Naive thymus-derived CD4-positive, alpha-beta T cell (primary cell): ENCODE data around the gene OR1C1. TPM values are rescaled to one million over a fixed set of nuclear protein-coding genes. Genes with fewer than 3 reads are reported as not detected.
"Not testable (repeated sequence)": the region's sequence is repeated elsewhere in the genome, so short reads cannot be mapped to it uniquely, and the experiment has no call there.

ENCODE experiments used
- ATAC-seq: fragments of 150-1000 bp; cut with Tn5 transposase; 2 replicates; pipeline ENCODE4 v1.10.0; 2021; ENCODE audit warnings: mild to moderate bottlenecking, moderate library complexity
- CTCF ChIA-PET: fragments of 350-600 bp; sonication (Branson Sonifier 250); formaldehyde crosslinking; loops from one replicate; lab custom pipeline; 2021; ENCODE audit warnings: antibody characterized with exemption; lab: Charles Lee
- POLR2A ChIA-PET: fragments of 350-600 bp; sonication (Branson Sonifier 250); formaldehyde crosslinking; loops from one replicate; lab custom pipeline; 2021; ENCODE audit warnings: antibody characterized with exemption, inconsistent platforms; lab: Charles Lee
- DNase-seq, 9 donors: peaks; one replicate each; pipeline versions ENCODE4 v3.0.0 to v3.0.0-alpha.2; 2020 to 2022; ENCODE audit warnings: mixed read lengths in 1 of 9
- H3K27ac ChIP-seq: one replicate; pipeline ENCODE4 v1.7.0; 2013; ENCODE audit warnings: mild to moderate bottlenecking, low read depth, low read length, moderate library complexity
- H3K27me3 ChIP-seq, 2 donors: one replicate each; pipeline ENCODE4 v1.7.0; 2013; ENCODE audit warnings: low read length in 2 of 2, mild to moderate bottlenecking in 2 of 2, moderate library complexity in 2 of 2; ENCODE audit not compliant: control insufficient read depth in 2 of 2, insufficient read depth in 2 of 2
- H3K36me3 ChIP-seq, 3 experiments: 1 replicate in 2 of 3; 2 replicates in 1 of 3; pipeline ENCODE4 v1.7.0; 2013; ENCODE audit warnings: low read length in 3 of 3, mild to moderate bottlenecking in 3 of 3, moderate library complexity in 1 of 3; ENCODE audit not compliant: insufficient read depth in 3 of 3, control insufficient read depth in 2 of 3
- H3K4me1 ChIP-seq, 2 donors: one replicate each; pipeline ENCODE4 v1.7.0; 2013; ENCODE audit warnings: low read length in 2 of 2, mild to moderate bottlenecking in 2 of 2, moderate library complexity in 1 of 2; ENCODE audit not compliant: control insufficient read depth in 2 of 2, insufficient read depth in 2 of 2
- H3K4me3 ChIP-seq: 2 replicates; pipeline ENCODE4 v1.7.0; 2013; ENCODE audit warnings: mild to moderate bottlenecking, low read length
- H3K9me3 ChIP-seq, 3 experiments: 1 replicate in 2 of 3; 2 replicates in 1 of 3; pipeline ENCODE4 v1.7.0; 2013; ENCODE audit warnings: low read length in 3 of 3; ENCODE audit not compliant: control insufficient read depth in 2 of 3
- H3K27ac Mint-ChIP-seq, 9 donors: one replicate each; pipeline ENCODE4 v1.8.0; 2020 to 2022; ENCODE audit warnings: mixed read lengths in 9 of 9, mild to moderate bottlenecking in 8 of 9, moderate library complexity in 5 of 9, inconsistent platforms in 2 of 9
- H3K27me3 Mint-ChIP-seq, 5 donors: one replicate each; pipeline ENCODE4 v1.8.0; 2021 to 2022; ENCODE audit warnings: mixed read lengths in 5 of 5, mild to moderate bottlenecking in 1 of 5
- H3K36me3 Mint-ChIP-seq, 5 donors: one replicate each; pipeline ENCODE4 v1.8.0; 2020 to 2022; ENCODE audit warnings: mixed read lengths in 5 of 5, mild to moderate bottlenecking in 3 of 5, inconsistent platforms in 1 of 5
- H3K4me1 Mint-ChIP-seq, 7 donors: one replicate each; pipeline ENCODE4 v1.8.0; 2020 to 2022; ENCODE audit warnings: mixed read lengths in 7 of 7, mild to moderate bottlenecking in 3 of 7, inconsistent platforms in 1 of 7
- H3K4me3 Mint-ChIP-seq, 10 donors: one replicate each; pipeline ENCODE4 v1.8.0; 2020 to 2022; ENCODE audit warnings: mild to moderate bottlenecking in 10 of 10, mixed read lengths in 10 of 10, moderate library complexity in 6 of 10, inconsistent platforms in 2 of 10
- H3K9me3 Mint-ChIP-seq, 11 donors: one replicate each; pipeline ENCODE4 v1.8.0; 2020 to 2022; ENCODE audit warnings: mixed read lengths in 11 of 11, mild to moderate bottlenecking in 4 of 11, inconsistent platforms in 1 of 11, moderate library complexity in 1 of 11
- intact Hi-C, 2 donors: fragments of 100-400 bp; cut with micrococcal nuclease; formaldehyde crosslinking; loops; one replicate each; pipeline ENCODE4 v1.15.1; 2023
- polyA plus RNA-seq, 2 donors: library from polyadenylated mRNA; unstranded; fragments of 300-500 nt; fragmentation: Illumina TruSeq; gene quantifications; one replicate each; pipeline ENCODE4 v1.2.3, GENCODE V29; 2021
- total RNA-seq, 6 experiments: library from RNA in 5 of 6; stranded (reverse) in 5 of 6; gene quantifications; 1 replicate in 5 of 6; 2 replicates in 1 of 6; pipeline ENCODE4 v1.2.3 and lab custom pipeline; 2021 to 2026

Gene OR1C1
- total RNA-seq, result not detected
- polyA plus RNA-seq, result not detected
- not detected for total RNA-seq (lab: John Stamatoyannopoulos, UW)

- H3K36me3 ChIP-seq, result no peaks in the 10 kb centered on the region
- H3K4me3 Mint-ChIP-seq, result no peak within 1 kb of the TSS
- H3K4me1 ChIP-seq, result no peaks in the 10 kb centered on the region
- peaks cover 0 to 4% (median 0%) of the 10 kb centered on the region in 5 donors for H3K27me3 Mint-ChIP-seq
- no peak within 1 kb of the TSS for H3K4me3 ChIP-seq
- ChIA-PET CTCF (no interaction called here), POLR2A (no interaction called here)
- DNase-seq, result no peak
- H3K27ac Mint-ChIP-seq, result no peak within 1 kb of the TSS
- H3K27ac ChIP-seq, result no peak within 1 kb of the TSS
- ATAC-seq, result no peak
- intact Hi-C loops, result no loop called here
- H3K9me3 Mint-ChIP-seq, result peaks cover 0 to 12% (median 0%) of the 10 kb centered on the region in 11 donors
- no peaks in the 10 kb centered on the region for H3K36me3 Mint-ChIP-seq
- H3K27me3 ChIP-seq, result no peaks in the 10 kb centered on the region
- H3K9me3 ChIP-seq, result no peaks in the 10 kb centered on the region
- no peaks in the 10 kb centered on the region for H3K4me1 Mint-ChIP-seq
Observed at GRCh38 chr1:247760456-247760855, at the start of gene OR1C1. OR1C1 (minus strand) TSS chr1:247760556; CDS start chr1:247758406, 2,150 bp downstream.

- intact Hi-C loops, result no loop called here
- no peaks in the 10 kb centered on the region for H3K4me1 ChIP-seq
- Mint-ChIP-seq H3K4me1 (no peaks in the 10 kb centered on the region), H3K27me3 (peaks cover 0 to 6% (median 0%) of the 10 kb centered on the region in 5 donors), H3K36me3 (no peaks in the 10 kb centered on the region), H3K27ac (no peak overlapping the region), H3K4me3 (no peak overlapping the region), H3K9me3 (peaks cover 0 to 6% (median 2%) of the 10 kb centered on the region in 11 donors)
- ChIA-PET POLR2A (no interaction called here), CTCF (no interaction called here)
- no peaks in the 10 kb centered on the region for H3K27me3 ChIP-seq
- H3K36me3 ChIP-seq, result no peaks in the 10 kb centered on the region
- H3K27ac ChIP-seq, result no peak overlapping the region
- no peaks in the 10 kb centered on the region for H3K9me3 ChIP-seq
- no peak overlapping the region for H3K4me3 ChIP-seq
- ATAC-seq (no peak), DNase-seq (no peak)
Observed at GRCh38 chr1:247797518-247797917, 37.2 kb upstream of the OR1C1 start.

GRCh38 chr1:247769603-247770002 is 9.2 kb upstream of the OR1C1 start:
- no peaks in the 10 kb centered on the region for H3K4me1 Mint-ChIP-seq
- H3K9me3 Mint-ChIP-seq, result peaks cover 0 to 7% (median 0%) of the 10 kb centered on the region in 11 donors
- no peaks in the 10 kb centered on the region for H3K4me1 ChIP-seq
- H3K9me3 ChIP-seq, result no peaks in the 10 kb centered on the region
- no peaks in the 10 kb centered on the region for H3K27me3 ChIP-seq
- no peak overlapping the region for H3K4me3 ChIP-seq
- ChIA-PET POLR2A (no interaction called here), CTCF (no interaction called here)
- no peaks in the 10 kb centered on the region for H3K36me3 ChIP-seq
- ATAC-seq (no peak), DNase-seq (no peak)
- intact Hi-C loops, result no loop called here
- no peak overlapping the region for H3K27ac ChIP-seq
- no peaks in the 10 kb centered on the region for H3K36me3 Mint-ChIP-seq
- H3K4me3 Mint-ChIP-seq, result no peak overlapping the region
- H3K27ac Mint-ChIP-seq, result no peak overlapping the region
- peaks cover 0 to 7% (median 5%) of the 10 kb centered on the region in 5 donors for H3K27me3 Mint-ChIP-seq

- H3K27me3 ChIP-seq, ATAC-seq, H3K27ac Mint-ChIP-seq, CTCF ChIA-PET, H3K27me3 Mint-ChIP-seq, H3K4me1 Mint-ChIP-seq, intact Hi-C loops, DNase-seq, H3K36me3 ChIP-seq, POLR2A ChIA-PET, H3K36me3 Mint-ChIP-seq, H3K4me3 ChIP-seq, H3K4me1 ChIP-seq, H3K4me3 Mint-ChIP-seq, H3K27ac ChIP-seq: not testable (repeated sequence)
- peaks cover 0 to 25% (median 14%) of the 10 kb centered on the region in 11 donors for H3K9me3 Mint-ChIP-seq
- H3K9me3 ChIP-seq, result peaks cover 0 to 11% (median 0%) of the 10 kb centered on the region in 3 experiments
Observed at GRCh38 chr1:247754311-247754710, 6.0 kb downstream of the OR1C1 start.

- H3K27ac Mint-ChIP-seq, result no peak overlapping the region
- Histone ChIP-seq H3K27ac (no peak overlapping the region), H3K4me3 (no peak overlapping the region), H3K4me1 (no peaks in the 10 kb centered on the region), H3K9me3 (peaks cover 0 to 12% (median 0%) of the 10 kb centered on the region in 3 experiments), H3K36me3 (no peaks in the 10 kb centered on the region), H3K27me3 (no peaks in the 10 kb centered on the region)
- peaks cover 0 to 1% (median 0%) of the 10 kb centered on the region in 5 donors for H3K27me3 Mint-ChIP-seq
- no peaks in the 10 kb centered on the region for H3K36me3 Mint-ChIP-seq
- intact Hi-C loops, result no loop called here
- ATAC-seq (no peak), DNase-seq (no peak)
- ChIA-PET POLR2A (no interaction called here), CTCF (no interaction called here)
- H3K4me3 Mint-ChIP-seq, result no peak overlapping the region
- no peaks in the 10 kb centered on the region for H3K4me1 Mint-ChIP-seq
- H3K9me3 Mint-ChIP-seq, result peaks cover 0 to 25% (median 9%) of the 10 kb centered on the region in 11 donors
Observed at GRCh38 chr1:247749870-247750269, 10.5 kb downstream of the OR1C1 start.

- no peaks in the 10 kb centered on the region for H3K27me3 ChIP-seq
- DNase-seq (no peak), ATAC-seq (no peak)
- peaks cover 0 to 12% (median 0%) of the 10 kb centered on the region in 3 experiments for H3K9me3 ChIP-seq
- Mint-ChIP-seq H3K36me3 (no peaks in the 10 kb centered on the region), H3K27me3 (peaks cover 0 to 7% (median 0%) of the 10 kb centered on the region in 5 donors), H3K9me3 (peaks cover 2 to 25% (median 9%) of the 10 kb centered on the region in 11 donors), H3K27ac (no peak within 1 kb of the TSS), H3K4me1 (no peaks in the 10 kb centered on the region), H3K4me3 (no peak within 1 kb of the TSS)
- ChIA-PET CTCF (no interaction called here), POLR2A (no interaction called here)
- H3K4me3 ChIP-seq, result no peak within 1 kb of the TSS
- no peaks in the 10 kb centered on the region for H3K36me3 ChIP-seq
- intact Hi-C loops, result no loop called here
- no peak within 1 kb of the TSS for H3K27ac ChIP-seq
- H3K4me1 ChIP-seq, result no peaks in the 10 kb centered on the region
Observed at GRCh38 chr1:247748041-247748440, 12.3 kb downstream of the OR1C1 start, which contains the start of gene OR14A2. OR14A2 (minus strand) TSS chr1:247748141.

GRCh38 chr1:247747616-247748015 is 12.7 kb downstream of the OR1C1 start:
- no peaks in the 10 kb centered on the region for H3K36me3 ChIP-seq
- CTCF ChIA-PET, result no interaction called here
- no peaks in the 10 kb centered on the region for H3K36me3 Mint-ChIP-seq
- H3K4me1 Mint-ChIP-seq, result no peaks in the 10 kb centered on the region
- H3K9me3 ChIP-seq, result peaks cover 0 to 12% (median 0%) of the 10 kb centered on the region in 3 experiments
- H3K4me3 ChIP-seq, result no peak overlapping the region
- no peaks in the 10 kb centered on the region for H3K4me1 ChIP-seq
- no peaks in the 10 kb centered on the region for H3K27me3 ChIP-seq
- peaks cover 0 to 7% (median 0%) of the 10 kb centered on the region in 5 donors for H3K27me3 Mint-ChIP-seq
- ATAC-seq (no peak), DNase-seq (no peak)
- H3K4me3 Mint-ChIP-seq, result no peak overlapping the region
- no peak overlapping the region for H3K27ac ChIP-seq
- H3K9me3 Mint-ChIP-seq, result peaks cover 2 to 25% (median 9%) of the 10 kb centered on the region in 11 donors
- no peak overlapping the region for H3K27ac Mint-ChIP-seq
- intact Hi-C loops, result no loop called here
- POLR2A ChIA-PET, result no interaction called here
